SH-SY5Y (cell line): ENCODE data around the gene ELFN2.

Experiments used
- GATA2 ChIP-seq: IDR thresholded peaks from 2 replicates; pipeline ENCODE4 v1.6.1; 2011; ENCODE audit warnings: mild to moderate bottlenecking, low read depth, low read length
- GATA3 ChIP-seq: IDR thresholded peaks from 2 replicates; pipeline ENCODE4 v1.6.1; 2011; ENCODE audit warnings: low read depth, mild to moderate bottlenecking, low read length, moderate library complexity

GRCh38 chr22:37460684-37461083, 33.4 kb upstream of the ELFN2 start:
- TF ChIP-seq GATA2 (no peak), GATA3 (no peak)
